ENCODE data around the gene GOLIM4. TPM values are rescaled to one million over a fixed set of nuclear protein-coding genes. Genes with fewer than 3 reads are reported as not detected.

GOLIM4 gene
- total and polyA plus RNA-seq, 2 experiments from 2014 or later: 34.4 to 50.5 TPM

DNA sequence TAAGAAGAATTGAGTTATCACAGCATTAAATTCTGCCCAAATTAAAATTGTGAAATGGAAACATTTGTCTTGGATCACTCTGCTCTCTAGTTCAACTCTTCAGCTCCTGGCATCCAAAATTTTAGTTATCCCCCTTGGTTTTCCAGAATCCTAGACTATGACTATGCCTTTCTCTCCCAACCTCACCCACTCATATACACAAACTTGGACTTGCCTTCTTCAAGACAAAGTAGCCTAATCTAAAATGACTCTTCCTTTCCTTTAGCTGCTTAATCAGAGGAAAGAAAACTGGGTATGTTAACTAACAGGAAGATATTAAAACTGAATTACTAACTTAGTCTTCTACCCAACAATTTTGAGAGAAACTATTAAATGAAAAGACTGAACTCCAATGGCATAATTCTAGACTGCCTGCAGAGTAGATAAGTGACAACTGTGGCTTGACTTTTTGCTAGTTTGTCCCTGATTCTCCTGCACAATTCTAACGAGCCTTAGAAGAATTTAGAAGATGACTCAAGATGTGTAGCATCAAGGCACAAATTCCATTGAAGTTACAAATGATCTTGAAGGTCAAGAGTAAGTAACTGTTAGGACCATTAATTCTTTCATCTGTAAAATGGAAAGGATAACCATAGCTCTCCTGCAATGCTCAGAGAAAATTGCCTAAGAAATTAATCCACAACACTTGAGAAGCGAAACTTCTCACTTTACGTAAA is 5.2 kb upstream of the GOLIM4 start (continued):
- TF ChIP-seq, protein P1, sequence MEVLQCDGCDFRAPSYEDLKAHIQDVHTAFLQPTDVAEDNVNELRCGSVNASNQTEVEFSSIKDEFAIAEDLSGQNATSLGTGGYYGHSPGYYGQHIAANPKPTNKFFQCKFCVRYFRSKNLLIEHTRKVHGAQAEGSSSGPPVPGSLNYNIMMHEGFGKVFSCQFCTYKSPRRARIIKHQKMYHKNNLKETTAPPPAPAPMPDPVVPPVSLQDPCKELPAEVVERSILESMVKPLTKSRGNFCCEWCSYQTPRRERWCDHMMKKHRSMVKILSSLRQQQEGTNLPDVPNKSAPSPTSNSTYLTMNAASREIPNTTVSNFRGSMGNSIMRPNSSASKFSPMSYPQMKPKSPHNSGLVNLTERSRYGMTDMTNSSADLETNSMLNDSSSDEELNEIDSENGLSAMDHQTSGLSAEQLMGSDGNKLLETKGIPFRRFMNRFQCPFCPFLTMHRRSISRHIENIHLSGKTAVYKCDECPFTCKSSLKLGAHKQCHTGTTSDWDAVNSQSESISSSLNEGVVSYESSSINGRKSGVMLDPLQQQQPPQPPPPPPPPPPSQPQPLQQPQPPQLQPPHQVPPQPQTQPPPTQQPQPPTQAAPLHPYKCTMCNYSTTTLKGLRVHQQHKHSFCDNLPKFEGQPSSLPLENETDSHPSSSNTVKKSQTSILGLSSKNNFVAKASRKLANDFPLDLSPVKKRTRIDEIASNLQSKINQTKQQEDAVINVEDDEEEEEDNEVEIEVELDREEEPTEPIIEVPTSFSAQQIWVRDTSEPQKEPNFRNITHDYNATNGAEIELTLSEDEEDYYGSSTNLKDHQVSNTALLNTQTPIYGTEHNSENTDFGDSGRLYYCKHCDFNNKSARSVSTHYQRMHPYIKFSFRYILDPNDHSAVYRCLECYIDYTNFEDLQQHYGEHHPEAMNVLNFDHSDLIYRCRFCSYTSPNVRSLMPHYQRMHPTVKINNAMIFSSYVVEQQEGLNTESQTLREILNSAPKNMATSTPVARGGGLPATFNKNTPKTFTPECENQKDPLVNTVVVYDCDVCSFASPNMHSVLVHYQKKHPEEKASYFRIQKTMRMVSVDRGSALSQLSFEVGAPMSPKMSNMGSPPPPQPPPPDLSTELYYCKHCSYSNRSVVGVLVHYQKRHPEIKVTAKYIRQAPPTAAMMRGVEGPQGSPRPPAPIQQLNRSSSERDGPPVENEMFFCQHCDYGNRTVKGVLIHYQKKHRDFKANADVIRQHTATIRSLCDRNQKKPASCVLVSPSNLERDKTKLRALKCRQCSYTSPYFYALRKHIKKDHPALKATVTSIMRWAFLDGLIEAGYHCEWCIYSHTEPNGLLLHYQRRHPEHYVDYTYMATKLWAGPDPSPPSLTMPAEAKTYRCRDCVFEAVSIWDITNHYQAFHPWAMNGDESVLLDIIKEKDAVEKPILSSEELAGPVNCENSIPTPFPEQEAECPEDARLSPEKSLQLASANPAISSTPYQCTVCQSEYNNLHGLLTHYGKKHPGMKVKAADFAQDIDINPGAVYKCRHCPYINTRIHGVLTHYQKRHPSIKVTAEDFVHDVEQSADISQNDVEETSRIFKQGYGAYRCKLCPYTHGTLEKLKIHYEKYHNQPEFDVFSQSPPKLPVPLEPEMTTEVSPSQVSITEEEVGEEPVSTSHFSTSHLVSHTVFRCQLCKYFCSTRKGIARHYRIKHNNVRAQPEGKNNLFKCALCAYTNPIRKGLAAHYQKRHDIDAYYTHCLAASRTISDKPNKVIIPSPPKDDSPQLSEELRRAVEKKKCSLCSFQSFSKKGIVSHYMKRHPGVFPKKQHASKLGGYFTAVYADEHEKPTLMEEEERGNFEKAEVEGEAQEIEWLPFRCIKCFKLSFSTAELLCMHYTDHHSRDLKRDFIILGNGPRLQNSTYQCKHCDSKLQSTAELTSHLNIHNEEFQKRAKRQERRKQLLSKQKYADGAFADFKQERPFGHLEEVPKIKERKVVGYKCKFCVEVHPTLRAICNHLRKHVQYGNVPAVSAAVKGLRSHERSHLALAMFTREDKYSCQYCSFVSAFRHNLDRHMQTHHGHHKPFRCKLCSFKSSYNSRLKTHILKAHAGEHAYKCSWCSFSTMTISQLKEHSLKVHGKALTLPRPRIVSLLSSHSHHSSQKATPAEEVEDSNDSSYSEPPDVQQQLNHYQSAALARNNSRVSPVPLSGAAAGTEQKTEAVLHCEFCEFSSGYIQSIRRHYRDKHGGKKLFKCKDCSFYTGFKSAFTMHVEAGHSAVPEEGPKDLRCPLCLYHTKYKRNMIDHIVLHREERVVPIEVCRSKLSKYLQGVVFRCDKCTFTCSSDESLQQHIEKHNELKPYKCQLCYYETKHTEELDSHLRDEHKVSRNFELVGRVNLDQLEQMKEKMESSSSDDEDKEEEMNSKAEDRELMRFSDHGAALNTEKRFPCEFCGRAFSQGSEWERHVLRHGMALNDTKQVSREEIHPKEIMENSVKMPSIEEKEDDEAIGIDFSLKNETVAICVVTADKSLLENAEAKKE (CRISPR knock-in tag; IDR thresholded peaks at IDR 0.05): no peak
- TF ChIP-seq, protein P2, sequence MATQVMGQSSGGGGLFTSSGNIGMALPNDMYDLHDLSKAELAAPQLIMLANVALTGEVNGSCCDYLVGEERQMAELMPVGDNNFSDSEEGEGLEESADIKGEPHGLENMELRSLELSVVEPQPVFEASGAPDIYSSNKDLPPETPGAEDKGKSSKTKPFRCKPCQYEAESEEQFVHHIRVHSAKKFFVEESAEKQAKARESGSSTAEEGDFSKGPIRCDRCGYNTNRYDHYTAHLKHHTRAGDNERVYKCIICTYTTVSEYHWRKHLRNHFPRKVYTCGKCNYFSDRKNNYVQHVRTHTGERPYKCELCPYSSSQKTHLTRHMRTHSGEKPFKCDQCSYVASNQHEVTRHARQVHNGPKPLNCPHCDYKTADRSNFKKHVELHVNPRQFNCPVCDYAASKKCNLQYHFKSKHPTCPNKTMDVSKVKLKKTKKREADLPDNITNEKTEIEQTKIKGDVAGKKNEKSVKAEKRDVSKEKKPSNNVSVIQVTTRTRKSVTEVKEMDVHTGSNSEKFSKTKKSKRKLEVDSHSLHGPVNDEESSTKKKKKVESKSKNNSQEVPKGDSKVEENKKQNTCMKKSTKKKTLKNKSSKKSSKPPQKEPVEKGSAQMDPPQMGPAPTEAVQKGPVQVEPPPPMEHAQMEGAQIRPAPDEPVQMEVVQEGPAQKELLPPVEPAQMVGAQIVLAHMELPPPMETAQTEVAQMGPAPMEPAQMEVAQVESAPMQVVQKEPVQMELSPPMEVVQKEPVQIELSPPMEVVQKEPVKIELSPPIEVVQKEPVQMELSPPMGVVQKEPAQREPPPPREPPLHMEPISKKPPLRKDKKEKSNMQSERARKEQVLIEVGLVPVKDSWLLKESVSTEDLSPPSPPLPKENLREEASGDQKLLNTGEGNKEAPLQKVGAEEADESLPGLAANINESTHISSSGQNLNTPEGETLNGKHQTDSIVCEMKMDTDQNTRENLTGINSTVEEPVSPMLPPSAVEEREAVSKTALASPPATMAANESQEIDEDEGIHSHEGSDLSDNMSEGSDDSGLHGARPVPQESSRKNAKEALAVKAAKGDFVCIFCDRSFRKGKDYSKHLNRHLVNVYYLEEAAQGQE (IDR thresholded peaks at IDR 0.05; ENCODE audit: unreplicated experiment): no peak

DNA sequence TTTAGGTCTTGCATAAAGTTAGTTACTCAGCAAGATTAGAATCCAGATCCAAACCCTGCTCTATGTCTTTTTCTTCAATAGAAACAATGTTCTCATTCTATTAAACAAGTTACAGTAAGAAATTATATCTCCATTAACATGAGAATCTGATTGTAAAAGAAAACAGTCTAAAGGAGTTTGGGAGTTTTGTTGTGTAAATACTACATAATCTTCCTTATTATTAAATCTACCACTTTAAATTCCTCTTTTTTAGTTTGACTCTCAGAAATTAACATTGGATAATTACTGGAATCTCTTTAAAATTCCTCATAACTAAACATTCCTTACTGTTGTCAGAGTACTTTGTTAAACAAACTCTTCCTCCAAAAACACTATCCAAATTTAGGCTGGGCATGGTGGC is 1.7 kb upstream of the GOLIM4 start:
- Mint-ChIP-seq H3K4me1 (peaks cover 34% of the 10 kb centered on the region), H3K9me3 (no peaks in the 10 kb centered on the region), H3K36me3 (ENCODE audit: low read depth) (no peaks in the 10 kb centered on the region), H3K4me3 (no peak overlapping the region), H3K27me3 (ENCODE audit: insufficient read depth, low read depth, poor library complexity) (peaks cover 3% of the 10 kb centered on the region), H3K27ac (no peak overlapping the region)
- Histone ChIP-seq H3K9me2 (ENCODE audit: insufficient read depth) (no peaks in the 10 kb centered on the region), H2AFZ (no peak overlapping the region), H3K36me3 (ENCODE audit: insufficient read depth) (no peaks in the 10 kb centered on the region), H3K79me2 (replicated peaks; ENCODE audit: insufficient read depth) (peaks cover 22% of the 10 kb centered on the region), H3F3A (replicated peaks; ENCODE audit: low read depth) (no peaks in the 10 kb centered on the region; the same call in 1 of the 2 replicates), H3K4me3 (no peak overlapping the region), H3K4me1 (ENCODE audit: insufficient read depth) (peaks cover 41% of the 10 kb centered on the region), H4K20me1 (replicated peaks; ENCODE audit: insufficient read depth) (peaks cover 7% of the 10 kb centered on the region; the same call in 1 of the 2 replicates), H3K27ac (ENCODE audit: low read depth) (no peak overlapping the region), H3K27me3 (ENCODE audit: insufficient read depth) (no peaks in the 10 kb centered on the region), H3K4me2 (peak overlapping the region; percentile 92)
- ATAC-seq (no peak), DNase-seq (ENCODE audit: low spot score) (no peak)
- TF ChIP-seq ZNF331 (CRISPR knock-in tag; IDR thresholded peaks at IDR 0.05; ENCODE audit: low read depth): no peak
- TF ChIP-seq EZH2 (IDR thresholded peaks at IDR 0.05; ENCODE audit: low read depth, unreplicated experiment): no peak
- TF ChIP-seq EZH2phosphoT487 (IDR thresholded peaks at IDR 0.05; ENCODE audit: unreplicated experiment): no peak
- TF ChIP-seq STAT1 (IDR thresholded peaks at IDR 0.05; ENCODE audit: unreplicated experiment): no peak
- TF ChIP-seq, protein P3, sequence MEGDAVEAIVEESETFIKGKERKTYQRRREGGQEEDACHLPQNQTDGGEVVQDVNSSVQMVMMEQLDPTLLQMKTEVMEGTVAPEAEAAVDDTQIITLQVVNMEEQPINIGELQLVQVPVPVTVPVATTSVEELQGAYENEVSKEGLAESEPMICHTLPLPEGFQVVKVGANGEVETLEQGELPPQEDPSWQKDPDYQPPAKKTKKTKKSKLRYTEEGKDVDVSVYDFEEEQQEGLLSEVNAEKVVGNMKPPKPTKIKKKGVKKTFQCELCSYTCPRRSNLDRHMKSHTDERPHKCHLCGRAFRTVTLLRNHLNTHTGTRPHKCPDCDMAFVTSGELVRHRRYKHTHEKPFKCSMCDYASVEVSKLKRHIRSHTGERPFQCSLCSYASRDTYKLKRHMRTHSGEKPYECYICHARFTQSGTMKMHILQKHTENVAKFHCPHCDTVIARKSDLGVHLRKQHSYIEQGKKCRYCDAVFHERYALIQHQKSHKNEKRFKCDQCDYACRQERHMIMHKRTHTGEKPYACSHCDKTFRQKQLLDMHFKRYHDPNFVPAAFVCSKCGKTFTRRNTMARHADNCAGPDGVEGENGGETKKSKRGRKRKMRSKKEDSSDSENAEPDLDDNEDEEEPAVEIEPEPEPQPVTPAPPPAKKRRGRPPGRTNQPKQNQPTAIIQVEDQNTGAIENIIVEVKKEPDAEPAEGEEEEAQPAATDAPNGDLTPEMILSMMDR (conservative IDR thresholded peaks at IDR 0.05; ENCODE audit: low read depth in 2 of 2): no peak
- no peak for TF ChIP-seq POLR2AphosphoS5 (IDR thresholded peaks at IDR 0.05; ENCODE audit: low read depth)
- TF ChIP-seq JUNB (IDR thresholded peaks at IDR 0.05; ENCODE audit: unreplicated experiment): no peak
- TF ChIP-seq, protein P4, sequence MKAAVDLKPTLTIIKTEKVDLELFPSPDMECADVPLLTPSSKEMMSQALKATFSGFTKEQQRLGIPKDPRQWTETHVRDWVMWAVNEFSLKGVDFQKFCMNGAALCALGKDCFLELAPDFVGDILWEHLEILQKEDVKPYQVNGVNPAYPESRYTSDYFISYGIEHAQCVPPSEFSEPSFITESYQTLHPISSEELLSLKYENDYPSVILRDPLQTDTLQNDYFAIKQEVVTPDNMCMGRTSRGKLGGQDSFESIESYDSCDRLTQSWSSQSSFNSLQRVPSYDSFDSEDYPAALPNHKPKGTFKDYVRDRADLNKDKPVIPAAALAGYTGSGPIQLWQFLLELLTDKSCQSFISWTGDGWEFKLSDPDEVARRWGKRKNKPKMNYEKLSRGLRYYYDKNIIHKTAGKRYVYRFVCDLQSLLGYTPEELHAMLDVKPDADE (IDR thresholded peaks at IDR 0.05): no peak
- TF ChIP-seq CREB1 (CRISPR knock-in tag; IDR thresholded peaks at IDR 0.05; ENCODE audit: low read depth): no peak
